KMS-11 (cell line): ENCODE data around the gene OR51A4.
"Not testable (repeated sequence)": the region's sequence is repeated elsewhere in the genome, so short reads cannot be mapped to it uniquely, and the experiment has no call there.

Experiments used
- H2AFZ ChIP-seq: fragments of 200-600 bp; sonication (generic); 2 replicates; pipeline ENCODE4 v1.6.1; 2016; ENCODE audit warnings: antibody characterized with exemption, mixed run types, low read depth
- H3K27ac ChIP-seq: fragments of 200-600 bp; sonication (generic); 2 replicates; pipeline ENCODE4 v1.6.1; 2016; ENCODE audit warnings: mild to moderate bottlenecking, mixed run types
- H3K27me3 ChIP-seq: fragments of 200-600 bp; sonication (generic); 2 replicates; pipeline ENCODE4 v1.6.1; 2017; ENCODE audit warnings: mild to moderate bottlenecking, low read depth, mixed run types, moderate library complexity; ENCODE audit not compliant: insufficient read depth
- H3K36me3 ChIP-seq: fragments of 200-600 bp; sonication (generic); 2 replicates; pipeline ENCODE4 v1.6.1; 2017; ENCODE audit warnings: mild to moderate bottlenecking, mixed run types; ENCODE audit not compliant: insufficient read depth
- H3K4me1 ChIP-seq: fragments of 200-600 bp; sonication (generic); 2 replicates; pipeline ENCODE4 v1.6.1; 2016; ENCODE audit warnings: mild to moderate bottlenecking, low read depth, mixed run types; ENCODE audit not compliant: poor library complexity, severe bottlenecking
- H3K4me2 ChIP-seq: fragments of 200-600 bp; sonication (generic); 2 replicates; pipeline ENCODE4 v1.7.0; 2016; ENCODE audit warnings: mild to moderate bottlenecking, mixed run types
- H3K4me3 ChIP-seq: fragments of 200-600 bp; sonication (generic); IDR thresholded peaks from 2 replicates; pipeline ENCODE4 v1.6.1; 2017; ENCODE audit warnings: low read depth, low read length, mixed read lengths; ENCODE audit not compliant: insufficient read depth
- H3K79me2 ChIP-seq: fragments of 200-600 bp; sonication (generic); 2 replicates; pipeline ENCODE4 v1.6.1; 2016; ENCODE audit warnings: low read depth, mixed run types; ENCODE audit not compliant: insufficient read depth
- H3K9ac ChIP-seq: fragments of 200-600 bp; sonication (generic); 2 replicates; pipeline ENCODE4 v1.6.1; 2016; ENCODE audit warnings: mild to moderate bottlenecking, mixed run types
- H4K20me1 ChIP-seq: fragments of 200-600 bp; sonication (generic); 2 replicates; pipeline ENCODE4 v1.6.1; 2016; ENCODE audit warnings: mild to moderate bottlenecking, mixed run types; ENCODE audit not compliant: insufficient read depth
- CTCF ChIP-seq: fragments of 200-600 bp; sonication (generic); conservative IDR thresholded peaks from 2 replicates; pipeline ENCODE4 v1.6.1; 2017; ENCODE audit warnings: low read depth, mild to moderate bottlenecking, antibody characterized with exemption, low read length, moderate library complexity, mixed read lengths

The OR51A4 gene

GRCh38 chr11:4957396-4957795, 10.0 kb upstream of the OR51A4 start:
- H3K9ac ChIP-seq: no peak overlapping the region
- H3K4me3 ChIP-seq: no peak overlapping the region
- no peaks in the 10 kb centered on the region for H3K27me3 ChIP-seq
- H3K4me1 ChIP-seq: no peaks in the 10 kb centered on the region
- TF ChIP-seq CTCF: no peak
- no peaks in the 10 kb centered on the region for H4K20me1 ChIP-seq
- no peak overlapping the region for H3K27ac ChIP-seq
- H3K4me2 ChIP-seq: no peak overlapping the region
- H2AFZ ChIP-seq: no peak overlapping the region
- no peaks in the 10 kb centered on the region for H3K36me3 ChIP-seq
- H3K79me2 ChIP-seq: no peaks in the 10 kb centered on the region

- H3K4me2 ChIP-seq, H3K4me3 ChIP-seq, H3K9ac ChIP-seq, H4K20me1 ChIP-seq, H3K27ac ChIP-seq, H3K36me3 ChIP-seq, H3K79me2 ChIP-seq, H2AFZ ChIP-seq, H3K27me3 ChIP-seq, H3K4me1 ChIP-seq: not testable (repeated sequence)
Measured at GRCh38 chr11:4955613-4956012, 8.2 kb upstream of the OR51A4 start, which contains the start of gene OR51A2. OR51A2 (minus strand) TSS chr11:4955713; CDS start chr11:4955713, 0 bp downstream.

GRCh38 chr11:4936745-4937144, 10.7 kb downstream of the OR51A4 start:
- no peak for TF ChIP-seq CTCF
- no peaks in the 10 kb centered on the region for H3K36me3 ChIP-seq
- no peak overlapping the region for H3K4me3 ChIP-seq

GRCh38 chr11:4932751-4933150, 14.7 kb downstream of the OR51A4 start:
- no peaks in the 10 kb centered on the region for H3K4me1 ChIP-seq
- H3K27ac ChIP-seq: no peak overlapping the region
- no peak overlapping the region for H3K4me2 ChIP-seq
- H3K36me3 ChIP-seq: no peaks in the 10 kb centered on the region
- no peaks in the 10 kb centered on the region for H4K20me1 ChIP-seq
- H2AFZ ChIP-seq: no peak overlapping the region
- no peak for TF ChIP-seq CTCF
- no peak overlapping the region for H3K9ac ChIP-seq
- no peaks in the 10 kb centered on the region for H3K27me3 ChIP-seq
- H3K79me2 ChIP-seq: no peaks in the 10 kb centered on the region
- no peak overlapping the region for H3K4me3 ChIP-seq

More at GRCh38 chr11:4936745-4937144, 10.7 kb downstream of the OR51A4 start:
- Histone ChIP-seq H3K9ac (no peak overlapping the region), H3K4me2 (no peak overlapping the region), H3K4me1 (no peaks in the 10 kb centered on the region), H4K20me1 (no peaks in the 10 kb centered on the region), H3K79me2 (no peaks in the 10 kb centered on the region), H2AFZ (no peak overlapping the region), H3K27ac (no peak overlapping the region), H3K27me3 (no peaks in the 10 kb centered on the region)

- Histone ChIP-seq H2AFZ (no peak overlapping the region), H3K79me2 (no peaks in the 10 kb centered on the region), H3K4me2 (no peak overlapping the region), H4K20me1 (no peaks in the 10 kb centered on the region), H3K4me1 (no peaks in the 10 kb centered on the region), H3K4me3 (no peak overlapping the region), H3K27me3 (no peaks in the 10 kb centered on the region), H3K27ac (no peak overlapping the region), H3K9ac (no peak overlapping the region), H3K36me3 (no peaks in the 10 kb centered on the region)
- no peak for TF ChIP-seq CTCF
Measured at GRCh38 chr11:4926608-4927007, 20.8 kb downstream of the OR51A4 start.
